CD4-positive, alpha-beta T cell treated with Interleukin-1 beta for 1 hour (primary cell): ENCODE measurements around the gene FGD5.

ENCODE experiments used
- DNase-seq, 2 donors: peaks; one replicate each; pipeline ENCODE4 v3.0.0-alpha.2; 2020 to 2022

Gene FGD5, protein sequence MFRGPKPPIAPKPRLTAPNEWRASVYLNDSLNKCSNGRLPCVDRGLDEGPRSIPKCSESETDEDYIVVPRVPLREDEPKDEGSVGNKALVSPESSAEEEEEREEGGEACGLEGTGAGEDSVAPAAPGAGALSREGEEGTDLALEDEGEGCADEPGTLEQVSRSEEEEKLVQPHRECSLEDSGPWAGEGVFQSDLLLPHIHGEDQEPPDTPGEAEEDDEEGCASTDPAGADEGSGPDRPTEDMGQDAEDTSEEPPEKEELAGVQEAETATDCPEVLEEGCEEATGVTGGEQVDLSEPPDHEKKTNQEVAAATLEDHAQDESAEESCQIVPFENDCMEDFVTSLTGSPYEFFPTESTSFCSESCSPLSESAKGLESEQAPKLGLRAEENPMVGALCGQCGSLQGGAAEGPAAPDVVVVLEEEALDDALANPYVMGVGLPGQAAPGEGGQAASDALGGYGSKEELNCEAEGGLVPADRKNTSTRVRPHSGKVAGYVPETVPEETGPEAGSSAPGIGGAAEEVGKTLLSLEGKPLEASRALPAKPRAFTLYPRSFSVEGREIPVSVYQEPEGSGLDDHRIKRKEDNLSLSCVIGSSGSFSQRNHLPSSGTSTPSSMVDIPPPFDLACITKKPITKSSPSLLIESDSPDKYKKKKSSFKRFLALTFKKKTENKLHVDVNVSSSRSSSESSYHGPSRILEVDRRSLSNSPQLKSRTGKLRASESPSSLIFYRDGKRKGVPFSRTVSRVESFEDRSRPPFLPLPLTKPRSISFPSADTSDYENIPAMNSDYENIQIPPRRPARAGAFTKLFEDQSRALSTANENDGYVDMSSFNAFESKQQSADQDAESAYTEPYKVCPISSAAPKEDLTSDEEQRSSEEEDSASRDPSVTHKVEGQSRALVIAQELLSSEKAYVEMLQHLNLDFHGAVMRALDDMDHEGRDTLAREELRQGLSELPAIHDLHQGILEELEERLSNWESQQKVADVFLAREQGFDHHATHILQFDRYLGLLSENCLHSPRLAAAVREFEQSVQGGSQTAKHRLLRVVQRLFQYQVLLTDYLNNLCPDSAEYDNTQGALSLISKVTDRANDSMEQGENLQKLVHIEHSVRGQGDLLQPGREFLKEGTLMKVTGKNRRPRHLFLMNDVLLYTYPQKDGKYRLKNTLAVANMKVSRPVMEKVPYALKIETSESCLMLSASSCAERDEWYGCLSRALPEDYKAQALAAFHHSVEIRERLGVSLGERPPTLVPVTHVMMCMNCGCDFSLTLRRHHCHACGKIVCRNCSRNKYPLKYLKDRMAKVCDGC (N-terminal part only)

DNA sequence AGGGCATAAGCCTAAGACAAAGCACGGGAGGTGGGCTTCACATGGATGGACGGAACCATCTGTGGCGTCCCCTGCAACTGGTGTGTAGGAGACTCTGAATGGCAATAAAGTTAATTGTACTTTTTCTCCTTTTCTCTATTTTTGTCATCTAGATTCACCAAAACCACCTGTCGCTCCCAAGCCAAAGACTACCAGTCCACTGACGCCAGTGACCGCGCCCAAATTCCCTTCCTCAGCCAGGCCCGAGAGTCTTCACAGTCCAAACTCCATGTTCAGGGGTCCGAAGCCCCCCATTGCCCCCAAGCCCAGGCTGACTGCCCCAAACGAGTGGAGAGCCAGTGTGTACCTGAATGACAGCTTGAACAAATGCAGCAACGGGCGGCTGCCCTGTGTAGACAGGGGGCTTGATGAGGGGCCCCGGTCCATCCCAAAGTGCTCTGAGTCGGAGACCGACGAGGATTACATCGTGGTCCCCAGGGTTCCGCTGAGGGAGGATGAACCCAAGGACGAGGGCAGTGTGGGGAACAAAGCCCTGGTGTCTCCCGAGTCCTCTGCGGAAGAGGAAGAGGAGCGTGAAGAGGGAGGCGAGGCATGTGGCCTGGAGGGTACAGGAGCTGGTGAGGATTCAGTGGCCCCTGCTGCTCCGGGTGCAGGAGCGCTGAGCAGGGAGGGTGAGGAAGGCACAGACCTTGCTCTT is at the start of gene FGD5:
Gene FGD5 (plus strand): TSS at position 159 of the 697 bp plus-strand sequence. CDS start 110 bp downstream, at position 269.
- DNase-seq = no peak

DNA sequence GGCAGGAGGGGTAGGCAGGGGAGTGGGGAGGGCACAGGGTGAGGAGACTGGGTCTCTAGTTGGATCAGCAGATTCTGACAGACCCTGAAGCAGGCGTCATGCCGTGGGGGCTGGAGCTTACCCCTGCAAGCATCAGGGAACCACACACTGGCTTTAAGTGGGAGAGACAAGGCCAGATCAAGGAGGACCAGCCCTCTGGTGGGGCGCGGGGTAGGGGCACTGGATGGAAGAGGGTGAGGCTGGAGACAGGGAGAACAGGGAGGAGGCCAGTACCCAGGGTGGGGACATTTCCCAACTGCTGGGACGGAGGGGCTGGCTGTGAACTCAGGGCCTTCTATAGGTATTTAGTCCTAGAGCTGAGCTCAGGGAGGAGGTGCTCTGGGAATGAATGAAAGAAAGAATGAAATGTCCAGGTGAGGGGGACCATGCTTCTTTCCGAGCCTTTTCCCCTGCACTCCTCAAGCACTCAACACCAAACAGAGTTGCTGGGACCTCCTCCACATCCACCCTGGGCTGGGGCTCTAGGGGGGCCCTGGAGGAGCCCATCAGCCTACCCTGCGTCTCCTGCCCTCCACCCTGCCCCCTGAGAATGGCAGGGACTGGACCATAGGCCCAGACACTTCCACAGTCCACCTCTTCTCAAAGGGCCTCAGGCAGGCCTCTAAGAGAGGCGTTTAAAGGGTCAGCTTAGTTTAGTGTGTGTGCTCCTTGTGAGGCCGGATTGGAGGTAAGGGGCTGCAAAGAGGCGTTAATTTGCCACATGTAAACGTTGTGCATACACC is 49.0 kb upstream of the FGD5 start:
- DNase-seq = no peak

DNA sequence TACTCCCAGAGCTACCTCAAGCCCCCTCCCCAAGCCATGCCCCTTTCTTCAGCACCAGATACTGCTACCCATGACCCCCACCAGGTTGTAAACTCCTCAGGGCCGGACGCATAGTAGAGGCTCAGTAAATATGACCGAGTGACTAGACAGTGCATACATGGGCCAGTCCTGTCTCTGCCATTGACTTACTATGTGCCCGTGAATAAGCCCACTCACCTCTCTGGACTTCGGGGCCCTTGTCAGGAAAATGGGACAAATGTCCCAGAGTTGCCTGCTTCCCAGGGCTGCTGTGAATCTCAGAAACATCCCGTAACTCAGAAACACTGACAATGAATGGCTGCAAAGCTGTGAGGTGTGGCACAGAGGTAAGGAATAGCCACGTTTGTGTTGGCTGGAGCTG is 48.2 kb upstream of the FGD5 start:
- DNase-seq = no peak

DNA sequence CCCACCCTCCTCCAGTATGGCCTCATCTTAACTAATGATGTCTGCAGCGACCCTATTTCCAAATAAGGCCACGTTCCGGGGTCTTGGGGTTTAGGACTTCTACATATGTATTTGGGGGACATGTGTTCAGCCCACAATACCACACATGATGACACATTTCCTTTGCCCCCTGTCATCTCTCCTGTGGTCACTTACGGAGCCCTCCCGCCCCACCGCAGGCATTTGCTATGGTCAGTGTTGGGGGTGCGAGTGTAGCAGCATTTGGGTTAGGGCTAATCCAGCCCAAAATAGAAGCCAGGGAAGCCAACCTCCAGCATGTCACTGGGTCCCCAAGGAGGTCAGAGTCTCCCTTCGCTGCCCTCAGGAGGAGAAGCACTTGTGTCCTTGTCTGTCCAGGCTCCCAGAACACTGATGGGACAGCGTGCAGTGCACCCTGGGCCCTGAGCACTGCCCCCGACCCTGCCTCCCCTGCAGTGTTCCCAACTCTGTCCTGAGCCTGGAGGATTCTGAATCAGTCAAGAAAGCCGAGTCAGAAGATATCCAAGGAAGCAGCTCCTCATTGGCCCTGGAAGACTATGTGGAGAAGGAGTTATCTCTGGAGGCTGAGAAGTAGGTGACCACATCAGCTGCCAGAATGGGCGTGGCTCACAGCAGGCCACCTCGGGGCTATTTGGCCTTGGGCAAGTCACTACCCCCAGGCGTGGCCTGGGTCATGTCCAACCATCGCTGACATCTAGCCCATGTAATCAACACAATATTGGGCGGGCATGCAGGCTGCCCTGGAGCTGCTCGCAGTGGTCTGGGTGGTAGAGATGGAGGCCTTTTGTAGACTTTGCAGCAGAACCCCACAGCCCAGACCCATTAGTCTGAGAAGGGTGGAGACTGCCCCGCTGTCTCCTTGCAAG is 46.9 kb upstream of the FGD5 start:
- no peak for DNase-seq

DNA sequence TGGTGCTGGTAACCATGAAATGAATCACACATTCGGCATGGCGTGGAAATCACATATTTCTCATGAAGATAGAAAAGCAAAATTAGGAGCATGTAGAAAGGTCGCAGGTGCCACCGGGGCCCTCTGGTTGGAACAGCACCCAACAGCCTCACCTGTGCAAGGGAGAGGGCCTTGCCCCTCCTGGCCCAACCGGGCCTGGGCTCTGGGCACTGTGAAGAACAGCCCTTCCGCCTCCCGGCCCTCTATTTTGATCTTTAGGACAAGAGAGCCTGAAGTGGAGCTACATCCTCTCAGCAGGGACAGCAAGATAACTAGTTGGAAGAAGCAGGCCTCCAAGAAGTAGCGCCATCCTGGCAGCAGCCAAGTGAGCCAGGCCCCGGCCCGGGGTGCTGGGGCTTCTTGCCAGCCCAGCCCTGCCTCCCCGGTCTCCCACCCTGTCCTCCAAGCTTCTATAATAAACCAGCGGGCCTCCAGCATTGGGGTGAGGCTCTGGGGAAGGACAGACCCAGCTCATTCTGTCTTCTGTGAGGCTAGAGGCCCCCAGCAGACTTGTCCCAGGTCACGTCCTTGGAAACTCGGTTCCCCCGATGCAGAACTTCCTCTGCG is 46.1 kb upstream of the FGD5 start:
- no peak for DNase-seq

DNA sequence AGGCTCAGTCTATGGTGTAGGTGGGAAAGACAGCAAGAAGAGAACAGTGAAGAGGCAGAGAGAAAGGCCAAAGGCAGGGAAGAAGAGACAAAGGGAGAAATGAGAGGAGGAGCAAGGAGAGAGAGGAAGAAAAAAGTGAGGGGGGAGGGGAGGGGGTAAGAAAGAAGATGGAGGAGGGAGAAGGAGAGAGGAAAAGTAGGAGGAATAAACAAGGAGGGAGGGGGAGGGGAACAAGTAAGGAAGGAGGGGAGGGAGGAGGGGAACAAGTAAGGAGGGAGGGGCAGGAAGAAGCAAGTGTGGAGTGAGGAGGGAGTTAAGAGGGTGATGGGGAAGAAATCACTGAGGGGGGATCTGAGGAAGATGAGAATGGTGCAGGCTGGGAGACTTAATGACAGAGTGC is 45.5 kb upstream of the FGD5 start:
- DNase-seq = no peak

DNA sequence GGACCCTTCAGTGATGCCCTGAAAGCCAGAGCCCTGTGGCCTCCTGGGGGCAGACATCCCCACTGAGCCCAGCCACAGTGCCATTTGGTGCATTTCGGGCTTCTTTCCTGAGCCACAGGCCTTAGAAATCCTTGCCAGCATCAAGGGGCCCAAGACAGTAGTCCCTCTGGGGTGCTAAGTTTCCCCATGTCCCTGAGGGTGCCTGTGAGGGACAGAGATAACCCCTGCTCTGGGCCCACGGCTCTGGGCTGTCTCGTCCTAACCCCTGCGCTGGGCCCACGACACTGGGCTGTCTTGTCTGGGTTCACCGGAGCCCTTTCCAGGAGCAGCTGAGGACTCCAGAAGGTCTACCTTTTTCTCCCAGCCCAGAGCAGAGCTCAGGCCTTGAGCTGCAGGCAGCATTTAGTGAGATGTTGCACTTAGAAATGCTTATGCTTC is 45.1 kb upstream of the FGD5 start:
- DNase-seq = no peak

DNA sequence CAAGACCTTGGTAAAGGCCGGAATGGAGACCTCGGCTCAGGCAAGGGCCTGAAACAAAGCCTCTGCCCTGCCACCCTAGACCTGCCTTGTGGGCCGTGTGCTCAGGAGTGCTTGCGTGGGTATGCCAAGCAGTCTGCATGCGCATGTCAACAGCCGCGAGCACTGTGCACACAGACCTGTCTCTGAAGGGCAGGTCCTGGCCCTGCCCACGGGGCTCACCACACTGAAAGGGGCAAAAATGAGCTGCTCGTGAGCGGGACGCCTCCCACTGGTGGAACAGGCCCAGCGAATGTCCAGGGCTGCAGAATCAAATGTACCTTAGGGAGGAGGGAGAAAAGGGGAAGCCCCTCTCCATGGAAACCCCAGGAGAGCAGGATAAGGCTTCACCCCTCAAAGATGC is 44.3 kb upstream of the FGD5 start:
- DNase-seq = no peak

DNA sequence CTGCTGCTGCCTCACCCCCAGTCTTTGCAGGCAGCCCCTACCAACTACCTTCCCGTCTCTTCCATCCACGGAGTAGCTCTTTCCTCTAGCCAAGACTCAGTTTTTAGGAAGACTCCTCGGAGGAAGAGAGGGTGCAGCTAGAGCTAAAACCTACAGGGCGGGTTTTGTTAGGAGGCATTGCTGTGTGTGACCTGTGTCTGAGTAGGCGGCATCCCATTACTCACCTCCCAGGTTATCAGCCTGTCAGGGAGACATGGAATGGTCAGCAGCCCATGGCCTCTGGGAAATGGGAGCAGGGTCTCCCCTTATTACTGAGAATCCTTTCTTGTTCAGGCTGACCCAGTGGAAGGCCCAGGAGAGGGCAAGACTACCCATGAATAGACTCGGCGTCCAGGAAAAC is 43.8 kb upstream of the FGD5 start:
- DNase-seq = no peak

DNA sequence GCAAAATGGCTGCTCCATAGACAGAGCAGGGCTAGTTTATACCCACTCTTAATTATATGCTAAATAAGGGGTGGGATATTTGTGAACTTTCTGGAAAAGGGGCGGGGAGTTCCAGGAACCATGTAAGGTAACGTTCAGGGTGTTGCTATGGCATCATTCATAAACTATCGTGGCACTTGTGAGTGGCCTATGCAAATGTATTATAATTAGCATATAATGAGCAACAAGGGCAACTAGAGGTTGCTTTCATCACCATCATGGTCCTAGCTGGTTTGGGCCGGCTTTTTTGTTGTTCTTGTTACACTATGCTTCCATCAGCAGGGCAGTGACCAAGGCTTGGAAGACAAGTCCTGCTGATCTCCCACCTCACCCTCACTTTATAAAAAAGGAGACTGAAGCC is 43.2 kb upstream of the FGD5 start:
- no peak for DNase-seq

DNA sequence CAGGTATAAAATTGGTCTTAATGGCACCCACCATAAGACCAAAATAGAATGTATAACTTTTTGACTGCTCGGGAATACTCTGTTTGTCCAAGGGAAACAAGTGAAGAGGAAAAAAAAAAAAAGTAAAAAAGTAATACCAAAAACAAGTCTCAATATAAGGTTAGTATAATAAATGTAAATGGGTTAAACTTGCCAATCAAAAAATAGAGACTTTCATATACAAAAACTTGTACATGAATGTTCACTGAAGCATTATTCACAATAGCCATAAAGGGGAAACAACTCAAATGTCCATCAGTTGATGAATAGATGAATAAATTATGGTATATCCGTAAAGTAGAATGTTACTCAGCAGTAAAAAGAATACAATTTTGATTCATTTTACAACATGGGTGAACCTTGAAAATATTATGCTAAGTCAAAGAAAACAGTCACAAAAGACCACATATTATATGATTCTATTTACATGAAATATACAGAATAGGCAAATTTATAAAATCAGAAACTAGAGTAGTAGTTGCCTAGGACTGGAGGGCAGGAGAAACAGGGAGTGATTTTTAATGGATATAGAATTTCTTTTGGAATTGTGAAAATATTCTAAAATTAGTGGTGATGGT is 39.6 kb upstream of the FGD5 start:
- no peak for DNase-seq

DNA sequence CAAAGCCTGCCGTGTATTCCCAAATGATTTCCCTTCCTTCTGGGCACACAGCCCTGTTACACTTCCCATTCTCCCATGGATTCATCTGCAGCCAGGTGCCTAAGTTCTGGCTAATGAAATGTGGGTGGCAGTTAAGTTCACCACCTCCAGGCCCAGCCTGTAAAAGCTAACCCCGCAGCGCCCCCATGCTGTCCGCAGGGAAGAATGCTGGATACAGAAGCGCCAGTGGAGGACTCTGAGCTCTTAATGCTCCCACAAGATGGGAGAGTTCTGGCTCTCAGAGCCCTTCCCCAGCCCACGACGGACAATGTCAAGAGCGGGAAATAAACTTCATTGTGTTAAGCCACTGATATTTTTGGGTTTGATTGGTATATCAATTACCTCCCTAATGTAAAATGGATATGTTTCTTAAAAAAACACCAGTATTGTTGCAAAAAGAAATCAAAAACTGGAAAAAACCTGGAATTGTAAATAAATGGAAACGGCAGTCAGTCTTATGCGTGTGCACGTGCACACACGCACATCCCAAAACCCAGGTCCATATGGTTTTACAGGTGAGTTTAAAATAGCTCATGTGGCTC is 37.7 kb upstream of the FGD5 start:
- DNase-seq = no peak

DNA sequence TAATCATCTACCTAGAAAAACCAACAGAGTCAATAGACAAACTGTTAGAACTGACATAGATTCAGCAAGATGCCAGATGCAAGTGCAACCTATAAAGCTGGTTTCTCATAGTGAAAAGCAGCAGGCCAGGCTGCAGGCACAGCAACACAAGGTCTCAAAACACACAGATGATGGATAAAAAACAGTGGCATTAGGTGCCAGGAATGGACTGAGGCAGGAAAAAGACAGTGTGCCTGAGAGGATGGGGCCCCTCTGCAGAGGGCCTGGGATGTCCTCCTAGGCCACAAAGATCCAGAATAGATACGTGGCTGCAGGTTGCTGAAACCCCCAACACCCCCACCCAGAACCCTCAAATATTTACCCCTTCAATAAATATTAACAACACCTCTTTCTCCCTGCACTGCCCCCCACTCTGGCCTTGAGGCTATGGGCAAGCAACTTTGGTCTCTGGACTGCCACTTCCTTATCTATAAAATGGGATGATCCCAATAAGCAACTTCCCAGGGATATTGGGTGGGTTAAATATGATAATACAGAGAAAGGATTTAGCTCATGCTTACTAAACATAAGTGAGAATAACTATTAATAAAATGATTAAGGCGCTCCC is 35.2 kb upstream of the FGD5 start:
- no peak for DNase-seq

DNA sequence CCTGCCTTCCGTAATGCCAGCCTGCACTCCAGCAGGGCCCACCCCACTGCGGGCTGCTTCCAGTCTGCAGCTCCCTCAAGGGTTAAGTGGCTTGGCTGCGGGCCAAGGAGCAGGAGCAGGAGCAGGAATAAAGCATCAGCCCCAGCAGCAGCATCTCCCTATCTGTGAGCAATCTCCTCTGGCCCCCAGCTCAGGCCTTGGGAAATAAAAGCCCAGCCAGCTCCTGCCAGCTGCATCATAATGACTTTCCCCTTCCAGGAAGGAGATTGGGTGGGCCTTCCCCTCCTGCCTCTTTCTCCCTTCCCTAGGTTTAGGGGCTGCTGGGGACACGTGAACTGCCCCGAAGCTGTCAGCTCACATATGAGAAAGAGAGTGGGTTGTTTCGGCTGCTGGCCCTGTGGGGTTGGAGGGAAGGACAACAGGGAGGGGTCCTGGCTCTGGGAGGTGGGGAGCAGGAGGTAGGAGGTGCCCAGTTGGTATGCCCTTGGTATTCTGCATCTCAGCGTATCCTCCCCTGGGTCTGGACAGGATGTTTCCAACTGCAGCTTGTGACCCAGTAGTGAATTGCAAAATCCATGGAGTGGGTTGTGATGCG is 34.6 kb upstream of the FGD5 start:
- no peak for DNase-seq

DNA sequence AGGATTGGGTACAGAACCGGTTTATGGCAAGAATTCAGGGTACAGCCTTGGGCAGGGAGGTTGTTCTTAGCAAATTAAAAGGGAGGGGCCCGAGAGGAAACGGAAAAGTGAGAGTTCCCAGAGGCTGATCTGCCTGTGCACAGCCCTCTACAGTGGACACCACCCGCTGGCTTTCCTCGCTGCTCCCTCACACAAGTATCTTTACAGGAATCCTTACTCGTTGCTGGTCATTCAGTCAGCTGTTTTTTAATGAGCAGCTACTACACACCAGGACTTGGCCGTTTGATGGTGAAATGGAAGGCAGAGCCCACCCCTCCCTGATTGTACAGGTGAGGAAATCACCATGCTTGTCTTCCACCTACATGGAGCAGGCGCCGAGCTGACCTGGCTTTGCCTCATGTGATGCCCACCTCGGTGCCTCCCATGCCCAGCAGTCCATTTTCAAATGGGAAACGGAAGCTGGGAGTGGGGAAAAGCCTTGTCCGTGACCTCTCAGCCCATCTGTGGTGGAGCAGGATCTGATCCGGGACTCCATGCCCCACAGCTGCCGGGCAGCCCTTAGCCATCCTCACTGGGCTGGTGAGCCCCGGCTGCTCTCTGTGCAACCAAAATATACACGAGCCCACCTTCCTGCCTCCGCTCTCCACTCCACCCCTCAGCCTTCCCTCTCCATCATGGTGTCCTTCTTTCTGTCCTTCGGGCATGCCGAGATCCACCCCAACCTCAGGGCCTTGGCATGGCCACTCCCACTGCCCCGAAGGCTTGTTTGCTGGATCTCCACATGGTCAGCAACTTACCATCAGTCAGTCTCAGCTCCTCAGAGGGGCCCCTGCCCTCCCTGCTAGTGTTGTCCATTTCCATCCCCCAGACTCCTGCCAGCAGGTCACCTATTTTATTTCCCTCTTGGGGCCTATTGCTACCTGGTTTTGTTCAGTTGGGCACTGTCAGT is 33.3 kb upstream of the FGD5 start:
- no peak for DNase-seq

DNA sequence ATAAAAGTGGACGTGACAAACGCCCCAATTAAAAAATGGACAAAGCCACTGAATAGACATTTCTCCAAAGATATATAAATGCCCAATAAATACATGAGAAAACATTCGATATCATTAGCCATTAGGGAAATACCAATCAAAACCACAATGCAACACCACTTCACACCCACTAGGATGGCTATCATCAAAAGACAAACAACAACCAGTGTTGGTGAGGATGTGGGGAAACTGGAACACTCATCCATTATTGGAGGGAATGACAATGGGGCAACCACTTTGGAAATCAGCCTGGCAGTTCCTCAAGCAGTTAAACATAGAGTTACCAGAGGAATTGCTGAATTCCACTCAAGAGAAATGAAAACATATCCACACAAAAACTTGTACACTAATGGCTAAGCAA is 32.4 kb upstream of the FGD5 start:
- no peak for DNase-seq

DNA sequence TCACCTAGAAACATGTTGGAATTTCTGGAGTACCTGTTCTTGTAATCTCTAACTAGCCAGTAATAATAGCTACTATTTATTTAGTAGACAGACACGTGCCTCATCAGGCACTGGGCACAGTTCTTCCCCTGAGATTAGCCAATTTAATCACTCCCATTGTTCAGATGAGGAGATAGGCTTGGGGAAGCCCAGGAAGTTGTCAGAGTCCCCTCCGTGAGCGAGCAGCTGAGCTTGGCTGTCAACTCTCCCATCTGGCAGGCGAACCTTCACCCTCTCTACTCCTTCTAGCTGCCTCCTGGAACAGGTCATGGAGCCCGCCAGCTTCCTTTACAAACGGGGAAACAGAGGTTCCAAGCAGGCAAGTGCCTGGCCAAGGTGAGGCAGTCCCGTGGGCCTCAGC is 31.1 kb upstream of the FGD5 start:
- no peak for DNase-seq
